ENCODE data around the gene PPBP.

DNA sequence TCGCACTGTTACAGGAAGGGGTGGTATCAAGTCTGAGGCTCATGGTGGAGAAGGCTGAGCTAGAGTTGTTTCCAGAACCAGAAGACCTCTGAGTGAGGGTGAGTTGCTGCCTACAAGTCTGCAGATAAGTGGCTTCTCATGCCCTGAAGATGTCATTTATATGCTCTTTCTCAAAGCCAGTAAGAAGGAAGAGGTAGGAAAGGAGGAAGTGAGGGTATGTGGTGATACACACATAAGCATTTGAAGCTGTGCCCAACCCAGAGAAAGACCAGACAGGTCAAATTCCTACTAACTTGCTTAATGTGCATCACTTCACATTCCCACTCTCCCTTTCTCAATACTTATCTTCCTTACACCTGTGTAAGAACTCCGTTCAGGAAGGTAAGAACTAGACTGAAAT is at the start of gene PPBP:
- TF ChIP-seq POLR2A (IDR thresholded peaks at IDR 0.05; ENCODE audit: low read length) (no peak), GATA1 (IDR thresholded peaks at IDR 0.05; ENCODE audit: low read depth, low read length) (no peak)

All from erythroblast (primary cell).